ENCODE measurements around the gene GABRA5. TPM values are rescaled to one million over a fixed set of nuclear protein-coding genes. Genes with fewer than 3 reads are reported as not detected.

Gene GABRA5
- total and polyA plus RNA-seq, 2 donors (not counting 1 experiment from before 2014, with no cell fraction given) = 0.23 TPM; not detected in 1

DNA sequence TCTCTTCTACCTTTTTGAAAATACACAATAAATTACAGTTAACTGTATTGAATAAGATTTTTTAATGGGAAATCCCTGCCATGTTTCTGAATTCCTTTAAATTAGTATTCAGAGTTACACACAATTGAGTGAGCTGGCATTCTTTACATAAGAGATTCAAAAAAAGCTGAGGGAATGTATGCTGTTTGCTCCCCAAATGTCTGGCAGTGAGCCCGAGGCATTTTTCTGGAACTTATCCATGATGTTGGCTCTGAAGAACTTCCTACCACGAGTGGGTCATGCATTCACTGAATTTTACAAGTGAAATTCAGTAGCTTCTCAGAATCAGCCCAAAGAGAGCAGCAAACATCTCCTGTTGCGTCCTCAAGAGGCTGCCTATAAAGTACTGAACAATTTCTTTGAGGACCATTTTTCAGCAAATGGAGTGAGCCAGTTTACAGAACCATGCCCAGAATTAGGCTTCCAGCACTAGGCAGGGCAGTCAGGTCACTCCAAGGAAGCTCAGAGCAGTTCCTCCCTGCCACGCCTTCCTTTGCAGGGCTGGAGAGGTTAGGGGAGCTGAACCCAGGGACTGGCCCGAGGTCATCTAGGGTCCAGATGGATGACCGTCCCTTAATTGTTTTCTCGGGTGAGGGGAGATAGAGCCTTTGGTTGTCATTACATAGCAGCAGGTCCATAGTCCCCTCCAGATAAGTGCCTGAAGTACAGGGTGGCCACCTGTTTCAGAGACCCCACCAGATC lies 21.2 kb downstream of the GABRA5 start:
- no peaks in the 10 kb centered on the region for H3K27me3 ChIP-seq (ENCODE audit: control insufficient read depth, insufficient read depth, low read length)
- no peak overlapping the region for H3K9ac ChIP-seq (ENCODE audit: insufficient read depth, low read length)
- no peak overlapping the region for H3K4me3 ChIP-seq (replicated peaks in 1 of 4; ENCODE audit: control extremely low read depth in 1 of 4, insufficient read depth in 1 of 4, low read depth in 3 of 4, low read length in 4 of 4)
- H3K4me1 ChIP-seq (ENCODE audit: control insufficient read depth, extremely low read depth, insufficient read depth, low read length) = no peaks in the 10 kb centered on the region
- DNase-seq (ENCODE audit: low read depth in 2 of 2) = peak in 1 of 2 donors; percentile 20
- no peak overlapping the region for H3K27ac ChIP-seq (ENCODE audit: insufficient read depth, low read length)
- no peaks in the 10 kb centered on the region for H4K20me1 ChIP-seq (ENCODE audit: control insufficient read depth, extremely low read depth, insufficient read depth, low read length)
- no peak overlapping the region for H2AFZ ChIP-seq (ENCODE audit: low read length)
- H3K79me2 ChIP-seq (ENCODE audit: control insufficient read depth, insufficient read depth, low read length) = no peaks in the 10 kb centered on the region
- TF ChIP-seq EZH2 (IDR thresholded peaks at IDR 0.05; ENCODE audit: low read length, missing control alignments) = no peak
- no peak overlapping the region for H3K4me2 ChIP-seq (ENCODE audit: extremely low read depth, insufficient read depth, low read length)
- no peaks in the 10 kb centered on the region for H3K9me3 ChIP-seq (ENCODE audit: control insufficient read depth, insufficient read depth, low read depth, low read length)
- no peaks in the 10 kb centered on the region for H3K36me3 ChIP-seq (ENCODE audit: control insufficient read depth, insufficient read depth, low read length)

DNA sequence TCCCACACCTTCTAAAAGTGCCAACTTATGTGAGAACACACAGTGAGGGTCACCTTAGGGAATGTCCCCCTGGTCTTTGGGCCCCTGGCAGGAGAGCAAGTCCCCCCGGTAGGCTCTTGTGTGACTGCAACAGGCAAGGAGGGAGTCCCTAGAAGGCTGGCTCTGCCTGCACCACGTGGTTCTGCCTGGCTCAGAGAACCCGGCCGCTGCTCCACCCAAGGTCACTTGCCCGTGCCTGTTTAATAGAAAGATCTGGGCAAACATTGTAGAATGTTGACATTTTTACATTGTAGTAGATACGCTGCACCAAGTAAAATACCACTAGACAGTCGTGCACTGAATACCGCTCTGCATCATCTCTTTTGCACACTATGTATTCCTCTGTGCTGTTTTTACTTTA lies 21.9 kb downstream of the GABRA5 start:
- H3K4me3 ChIP-seq (replicated peaks in 1 of 4; ENCODE audit: control extremely low read depth in 1 of 4, insufficient read depth in 1 of 4, low read depth in 3 of 4, low read length in 4 of 4) = no peak overlapping the region

GRCh38 chr15:26889298-26889898 lies 22.5 kb downstream of the GABRA5 start:
- H3K36me3 ChIP-seq (ENCODE audit: control insufficient read depth, insufficient read depth, low read length) = no peaks in the 10 kb centered on the region
- no peaks in the 10 kb centered on the region for H3K4me1 ChIP-seq (ENCODE audit: control insufficient read depth, extremely low read depth, insufficient read depth, low read length)
- DNase-seq (ENCODE audit: low read depth in 2 of 2) = peak; percentile 58 to 81
- no peaks in the 10 kb centered on the region for H3K27me3 ChIP-seq (ENCODE audit: control insufficient read depth, insufficient read depth, low read length)
- H3K27ac ChIP-seq (ENCODE audit: insufficient read depth, low read length) = no peak overlapping the region
- TF ChIP-seq, protein P1, sequence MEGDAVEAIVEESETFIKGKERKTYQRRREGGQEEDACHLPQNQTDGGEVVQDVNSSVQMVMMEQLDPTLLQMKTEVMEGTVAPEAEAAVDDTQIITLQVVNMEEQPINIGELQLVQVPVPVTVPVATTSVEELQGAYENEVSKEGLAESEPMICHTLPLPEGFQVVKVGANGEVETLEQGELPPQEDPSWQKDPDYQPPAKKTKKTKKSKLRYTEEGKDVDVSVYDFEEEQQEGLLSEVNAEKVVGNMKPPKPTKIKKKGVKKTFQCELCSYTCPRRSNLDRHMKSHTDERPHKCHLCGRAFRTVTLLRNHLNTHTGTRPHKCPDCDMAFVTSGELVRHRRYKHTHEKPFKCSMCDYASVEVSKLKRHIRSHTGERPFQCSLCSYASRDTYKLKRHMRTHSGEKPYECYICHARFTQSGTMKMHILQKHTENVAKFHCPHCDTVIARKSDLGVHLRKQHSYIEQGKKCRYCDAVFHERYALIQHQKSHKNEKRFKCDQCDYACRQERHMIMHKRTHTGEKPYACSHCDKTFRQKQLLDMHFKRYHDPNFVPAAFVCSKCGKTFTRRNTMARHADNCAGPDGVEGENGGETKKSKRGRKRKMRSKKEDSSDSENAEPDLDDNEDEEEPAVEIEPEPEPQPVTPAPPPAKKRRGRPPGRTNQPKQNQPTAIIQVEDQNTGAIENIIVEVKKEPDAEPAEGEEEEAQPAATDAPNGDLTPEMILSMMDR (conservative IDR thresholded peaks at IDR 0.05 in 1 of 2, IDR thresholded peaks at IDR 0.05 in 1 of 2; ENCODE audit: low read depth in 1 of 2, low read length in 2 of 2) = peak; percentile 54 to 57
- TF ChIP-seq EZH2 (IDR thresholded peaks at IDR 0.05; ENCODE audit: low read length, missing control alignments) = no peak
- no peak overlapping the region for H2AFZ ChIP-seq (ENCODE audit: low read length)
- no peaks in the 10 kb centered on the region for H3K79me2 ChIP-seq (ENCODE audit: control insufficient read depth, insufficient read depth, low read length)
- no peak overlapping the region for H3K4me3 ChIP-seq (replicated peaks in 1 of 4; ENCODE audit: control extremely low read depth in 1 of 4, insufficient read depth in 1 of 4, low read depth in 3 of 4, low read length in 4 of 4)
- H4K20me1 ChIP-seq (ENCODE audit: control insufficient read depth, extremely low read depth, insufficient read depth, low read length) = no peaks in the 10 kb centered on the region
- no peaks in the 10 kb centered on the region for H3K9me3 ChIP-seq (ENCODE audit: control insufficient read depth, insufficient read depth, low read depth, low read length)
- no peak overlapping the region for H3K4me2 ChIP-seq (ENCODE audit: extremely low read depth, insufficient read depth, low read length)
- H3K9ac ChIP-seq (ENCODE audit: insufficient read depth, low read length) = no peak overlapping the region

More for the DNA sequence above, 21.9 kb downstream of the GABRA5 start:
- Histone ChIP-seq H4K20me1 (ENCODE audit: control insufficient read depth, extremely low read depth, insufficient read depth, low read length) (no peaks in the 10 kb centered on the region), H3K27ac (ENCODE audit: insufficient read depth, low read length) (no peak overlapping the region), H3K27me3 (ENCODE audit: control insufficient read depth, insufficient read depth, low read length) (no peaks in the 10 kb centered on the region), H2AFZ (ENCODE audit: low read length) (no peak overlapping the region), H3K9ac (ENCODE audit: insufficient read depth, low read length) (no peak overlapping the region), H3K9me3 (ENCODE audit: control insufficient read depth, insufficient read depth, low read depth, low read length) (no peaks in the 10 kb centered on the region), H3K79me2 (ENCODE audit: control insufficient read depth, insufficient read depth, low read length) (no peaks in the 10 kb centered on the region), H3K4me1 (ENCODE audit: control insufficient read depth, extremely low read depth, insufficient read depth, low read length) (no peaks in the 10 kb centered on the region), H3K36me3 (ENCODE audit: control insufficient read depth, insufficient read depth, low read length) (no peaks in the 10 kb centered on the region), H3K4me2 (ENCODE audit: extremely low read depth, insufficient read depth, low read length) (no peak overlapping the region)
- TF ChIP-seq, protein P1 (conservative IDR thresholded peaks at IDR 0.05 in 1 of 2, IDR thresholded peaks at IDR 0.05 in 1 of 2; ENCODE audit: low read depth in 1 of 2, low read length in 2 of 2) = no peak
- TF ChIP-seq EZH2 (IDR thresholded peaks at IDR 0.05; ENCODE audit: low read length, missing control alignments) = no peak
- no peak for DNase-seq (ENCODE audit: low read depth in 2 of 2)
